ENCODE results near the gene EGLN2.

DNA sequence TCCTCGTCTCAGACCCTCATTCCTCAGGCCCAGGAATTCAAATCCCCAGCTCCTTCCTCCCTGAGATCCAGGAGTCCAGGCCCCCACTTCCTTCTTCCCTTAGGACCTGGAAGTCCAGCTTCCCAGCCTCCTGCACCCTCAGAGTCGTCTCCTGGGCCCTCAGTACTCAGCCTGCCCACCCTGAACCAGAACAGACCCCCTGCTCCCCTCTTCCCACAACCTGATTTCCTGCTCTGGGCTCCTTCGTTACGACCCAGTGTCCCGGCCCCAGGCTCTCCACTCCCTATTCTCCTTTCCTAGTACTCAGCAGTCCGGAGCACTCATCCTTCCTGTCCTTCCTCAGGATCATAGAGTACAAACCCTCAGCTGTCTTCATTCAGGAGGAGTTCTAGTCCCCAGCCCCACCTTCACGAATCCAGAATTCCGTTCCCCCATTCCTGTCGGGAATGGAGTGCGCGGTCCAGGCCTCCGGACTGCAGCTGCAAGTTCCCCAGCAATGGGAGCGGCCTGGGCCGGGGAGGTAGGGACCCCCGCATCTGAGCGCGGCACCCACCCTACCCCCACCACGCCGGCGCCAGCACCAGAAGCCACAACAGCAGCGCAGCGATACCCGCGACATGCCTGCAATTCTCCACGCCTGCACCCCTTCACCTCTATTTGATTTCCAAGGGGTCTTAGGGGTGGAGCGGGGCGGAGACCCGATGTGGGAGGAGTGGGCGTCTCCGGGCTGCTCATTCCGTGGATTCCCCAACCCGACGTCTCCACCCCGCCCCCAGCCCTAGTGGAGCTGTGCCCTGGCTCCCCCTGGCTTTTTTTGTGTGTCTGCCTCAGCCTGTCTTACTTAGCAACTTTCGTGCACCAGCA is 12.7 kb downstream of the EGLN2 start:
- TF ChIP-seq, protein P1, sequence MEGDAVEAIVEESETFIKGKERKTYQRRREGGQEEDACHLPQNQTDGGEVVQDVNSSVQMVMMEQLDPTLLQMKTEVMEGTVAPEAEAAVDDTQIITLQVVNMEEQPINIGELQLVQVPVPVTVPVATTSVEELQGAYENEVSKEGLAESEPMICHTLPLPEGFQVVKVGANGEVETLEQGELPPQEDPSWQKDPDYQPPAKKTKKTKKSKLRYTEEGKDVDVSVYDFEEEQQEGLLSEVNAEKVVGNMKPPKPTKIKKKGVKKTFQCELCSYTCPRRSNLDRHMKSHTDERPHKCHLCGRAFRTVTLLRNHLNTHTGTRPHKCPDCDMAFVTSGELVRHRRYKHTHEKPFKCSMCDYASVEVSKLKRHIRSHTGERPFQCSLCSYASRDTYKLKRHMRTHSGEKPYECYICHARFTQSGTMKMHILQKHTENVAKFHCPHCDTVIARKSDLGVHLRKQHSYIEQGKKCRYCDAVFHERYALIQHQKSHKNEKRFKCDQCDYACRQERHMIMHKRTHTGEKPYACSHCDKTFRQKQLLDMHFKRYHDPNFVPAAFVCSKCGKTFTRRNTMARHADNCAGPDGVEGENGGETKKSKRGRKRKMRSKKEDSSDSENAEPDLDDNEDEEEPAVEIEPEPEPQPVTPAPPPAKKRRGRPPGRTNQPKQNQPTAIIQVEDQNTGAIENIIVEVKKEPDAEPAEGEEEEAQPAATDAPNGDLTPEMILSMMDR (IDR thresholded peaks at IDR 0.05) = peak in 1 of 6 experiments; percentile 11
- no peak for TF ChIP-seq POLR2A (IDR thresholded peaks at IDR 0.05)

All from esophagus squamous epithelium (tissue), 4 donors.